Activated T-cell treated with anti-CD3 and anti-CD28 coated beads for 48 hours (primary cell): ENCODE measurements around the gene BCL2L12.

Experiments used
- DNase-seq: peaks from one replicate; pipeline ENCODE4 v3.0.0-alpha.2; 2020; ENCODE audit warnings: low read depth

Gene BCL2L12

GRCh38 chr19:49664171-49665035 lies 1.3 kb upstream of the BCL2L12 start:
- DNase-seq, result peak; percentile 89

GRCh38 chr19:49665036-49665350 lies 740 bp upstream of the BCL2L12 start:
- DNase-seq, result no peak

- no peak for DNase-seq
Measured at GRCh38 chr19:49666120-49666444, 349 bp downstream of the BCL2L12 start.

GRCh38 chr19:49667473-49667872 lies 1.7 kb downstream of the BCL2L12 start:
- no peak for DNase-seq

- DNase-seq, result no peak
Measured at GRCh38 chr19:49669516-49669915, 3.8 kb downstream of the BCL2L12 start.

GRCh38 chr19:49672131-49672919 lies 6.6 kb downstream of the BCL2L12 start:
- peak; percentile 70 for DNase-seq

- no peak for DNase-seq
Measured at GRCh38 chr19:49676136-49676783, 10.5 kb downstream of the BCL2L12 start.

GRCh38 chr19:49676784-49677230 lies 11.1 kb downstream of the BCL2L12 start:
- peak; percentile 97 for DNase-seq

GRCh38 chr19:49677231-49677900 lies 11.6 kb downstream of the BCL2L12 start, which contains the start of gene PRMT1:
Gene PRMT1 (plus strand): TSS chr19:49677271. CDS start chr19:49677281, 10 bp downstream.
- peak; percentile 53 for DNase-seq

GRCh38 chr19:49677901-49678674 lies 12.4 kb downstream of the BCL2L12 start:
- peak; percentile 75 for DNase-seq

GRCh38 chr19:49678985-49679770 lies 13.4 kb downstream of the BCL2L12 start:
- DNase-seq, result no peak

- no peak for DNase-seq
Measured at GRCh38 chr19:49679771-49680413, 14.2 kb downstream of the BCL2L12 start.

GRCh38 chr19:49680421-49681351 lies 15.0 kb downstream of the BCL2L12 start:
- DNase-seq, result peak; percentile 96

- no peak for DNase-seq
Measured at GRCh38 chr19:49681830-49682229, 16.1 kb downstream of the BCL2L12 start.

- no peak for DNase-seq
Measured at GRCh38 chr19:49682274-49682673, 16.5 kb downstream of the BCL2L12 start.

GRCh38 chr19:49683814-49684250 lies 18.1 kb downstream of the BCL2L12 start:
- DNase-seq, result no peak

- no peak for DNase-seq
Measured at GRCh38 chr19:49684251-49684982, 18.7 kb downstream of the BCL2L12 start.

- no peak for DNase-seq
Measured at GRCh38 chr19:49684983-49685553, 19.3 kb downstream of the BCL2L12 start.
